IMR-90 (cell line): ENCODE data around the gene BRINP1. TPM values are rescaled to one million over a fixed set of nuclear protein-coding genes. Genes with fewer than 3 reads are reported as not detected.

Source experiments
- ATAC-seq: fragments of 200-7000 bp; cut with Tn5 transposase; 2 replicates; pipeline ENCODE4 v1.9.1; 2020; ENCODE audit warnings: low read depth, mild to moderate bottlenecking, moderate library complexity
- BruUV-seq: library from RNA; stranded (reverse); fragments of 400-500 nt; replicated peaks from 2 replicates; lab custom pipeline; 2021; lab: Mats Ljungman, UMichigan
- CTCF ChIA-PET: fragments of 300-600 bp; formaldehyde crosslinking; extraction: SDS; loops from one replicate; lab custom pipeline; 2021; ENCODE audit warnings: antibody characterized with exemption; lab: Yijun Ruan, JAX
- POLR2A ChIA-PET: fragments of 300-600 bp; sonication (Branson Sonifier 250); formaldehyde crosslinking; loops from one replicate; lab custom pipeline; 2022; ENCODE audit warnings: antibody characterized with exemption; ENCODE audit not compliant: unreplicated experiment; lab: Charles Lee
- DNase-seq: peaks from one replicate; pipeline ENCODE4 v3.0.0; 2013
- H2AFZ ChIP-seq: replicated peaks from 2 replicates; pipeline ENCODE3; 2013; ENCODE audit warnings: low read length, mild to moderate bottlenecking; ENCODE audit not compliant: poor library complexity
- H2AK5ac ChIP-seq: 2 replicates; pipeline ENCODE4 v1.6.1; 2013; ENCODE audit warnings: low read depth, low read length, inconsistent platforms
- H2AK9ac ChIP-seq: replicated peaks from 2 replicates; pipeline ENCODE3; 2013; ENCODE audit warnings: mild to moderate bottlenecking, low read depth, low read length, moderate library complexity; ENCODE audit not compliant: poor library complexity
- H2BK120ac ChIP-seq: 2 replicates; pipeline ENCODE4 v1.6.1; 2013; ENCODE audit warnings: low read depth, low read length, inconsistent platforms
- H2BK15ac ChIP-seq: 3 replicates; pipeline ENCODE4 v1.6.1; 2013; ENCODE audit warnings: low read depth, low read length, inconsistent platforms
- H2BK20ac ChIP-seq: 2 replicates; pipeline ENCODE4 v1.6.1; 2013; ENCODE audit warnings: low read depth, mild to moderate bottlenecking, inconsistent platforms, low read length, moderate library complexity
- H2BK5ac ChIP-seq: 2 replicates; pipeline ENCODE4 v1.6.1; 2013; ENCODE audit warnings: mild to moderate bottlenecking, low read depth, low read length, inconsistent platforms; ENCODE audit not compliant: poor library complexity, severe bottlenecking
- H3K14ac ChIP-seq: replicated peaks from 2 replicates; pipeline ENCODE4 v1.6.1; 2013; ENCODE audit warnings: low read depth, low read length, inconsistent platforms
- H3K18ac ChIP-seq: 2 replicates; pipeline ENCODE4 v1.6.1; 2013; ENCODE audit warnings: low read depth, low read length, control low read depth
- H3K23ac ChIP-seq: 2 replicates; pipeline ENCODE4 v1.6.1; 2013; ENCODE audit warnings: low read depth, low read length, inconsistent platforms
- H3K27ac ChIP-seq: 2 replicates; pipeline ENCODE4 v1.5.1; 2013; ENCODE audit warnings: mild to moderate bottlenecking, control low read depth, low read length; ENCODE audit not compliant: insufficient read depth
- H3K27me3 ChIP-seq: 2 replicates; pipeline ENCODE4 v1.6.1; 2013; ENCODE audit warnings: low read length; ENCODE audit not compliant: control insufficient read depth, insufficient read depth
- H3K36me3 ChIP-seq: 2 replicates; pipeline ENCODE4 v1.6.1; 2013; ENCODE audit warnings: low read length, mixed read lengths; ENCODE audit not compliant: control insufficient read depth, insufficient read depth
- H3K4ac ChIP-seq: 2 replicates; pipeline ENCODE4 v1.6.1; 2013; ENCODE audit warnings: low read depth, low read length, inconsistent platforms
- H3K4me1 ChIP-seq: 2 replicates; pipeline ENCODE4 v1.6.1; 2013; ENCODE audit warnings: low read length, mixed read lengths; ENCODE audit not compliant: control insufficient read depth, insufficient read depth
- H3K4me2 ChIP-seq: 2 replicates; pipeline ENCODE4 v1.6.1; 2013; ENCODE audit warnings: low read depth, mild to moderate bottlenecking, control low read depth, low read length, moderate library complexity
- H3K4me3 ChIP-seq: 2 replicates; pipeline ENCODE4 v1.5.1; 2013; ENCODE audit warnings: low read depth, mild to moderate bottlenecking, control low read depth, low read length, moderate library complexity; ENCODE audit not compliant: insufficient read depth
- H3K56ac ChIP-seq: 2 replicates; pipeline ENCODE4 v1.6.1; 2013; ENCODE audit warnings: low read length, inconsistent platforms; ENCODE audit not compliant: insufficient read depth; ENCODE audit errors: extremely low read depth
- H3K79me1 ChIP-seq, 2 experiments: 2 replicates each; pipeline ENCODE4 v1.6.1; 2013; ENCODE audit warnings: low read length in 2 of 2, inconsistent platforms in 1 of 2, low read depth in 1 of 2
- H3K9ac ChIP-seq: 2 replicates; pipeline ENCODE4 v1.6.1; 2013; ENCODE audit warnings: low read depth, low read length, control low read depth
- H3K9me1 ChIP-seq: 2 replicates; pipeline ENCODE4 v1.6.1; 2013; ENCODE audit warnings: low read length, inconsistent platforms; ENCODE audit not compliant: insufficient read depth
- H3K9me3 ChIP-seq: 2 replicates; pipeline ENCODE4 v1.6.1; 2013; ENCODE audit warnings: low read length; ENCODE audit not compliant: control insufficient read depth, insufficient read depth
- H4K20me1 ChIP-seq: 2 replicates; pipeline ENCODE4 v1.6.1; 2013; ENCODE audit warnings: low read length, inconsistent platforms; ENCODE audit not compliant: insufficient read depth
- H4K5ac ChIP-seq: 2 replicates; pipeline ENCODE4 v1.6.1; 2013; ENCODE audit warnings: mild to moderate bottlenecking, low read depth, low read length, control low read depth
- H4K8ac ChIP-seq, 2 experiments: 2 replicates each; pipeline ENCODE4 v1.6.1; 2013; ENCODE audit warnings: low read depth in 2 of 2, low read length in 2 of 2, control low read depth in 1 of 2, inconsistent platforms in 1 of 2
- H4K91ac ChIP-seq: 2 replicates; pipeline ENCODE4 v1.6.1; 2013; ENCODE audit warnings: low read depth, low read length, inconsistent platforms; ENCODE audit not compliant: insufficient read depth
- BHLHE40 ChIP-seq: fragments of 150-350 bp; IDR thresholded peaks from 2 replicates; pipeline ENCODE4 v1.6.1; 2016; ENCODE audit warnings: mild to moderate bottlenecking, low read depth, low read length
- CHD1 ChIP-seq: IDR thresholded peaks from 2 replicates; pipeline ENCODE4 v1.6.1; 2012; ENCODE audit warnings: low read depth, low read length, improper control_type of control experiment
- MAFK ChIP-seq: IDR thresholded peaks from 2 replicates; pipeline ENCODE4 v1.6.1; 2012; ENCODE audit warnings: low read depth, low read length, improper control_type of control experiment
- MXI1 ChIP-seq: IDR thresholded peaks from 2 replicates; pipeline ENCODE4 v1.6.1; 2012; ENCODE audit warnings: low read depth, mild to moderate bottlenecking, low read length, moderate library complexity, borderline replicate concordance
- POLR2A ChIP-seq: IDR thresholded peaks from 2 replicates; pipeline ENCODE4 v1.6.1; 2012; ENCODE audit warnings: mild to moderate bottlenecking, low read depth, low read length
- RAD21 ChIP-seq: IDR thresholded peaks from 2 replicates; pipeline ENCODE4 v1.6.1; 2012; ENCODE audit warnings: low read length, improper control_type of control experiment
- RCOR1 ChIP-seq: IDR thresholded peaks from 2 replicates; pipeline ENCODE4 v1.6.1; 2012; ENCODE audit warnings: mild to moderate bottlenecking, low read length, improper control_type of control experiment; ENCODE audit not compliant: insufficient replicate concordance
- WGBS, 2 experiments: methylation state at CpG; one replicate each; pipeline versions ENCODE4 v1.1.5 to v1.1.7; 2013; ENCODE audit warnings: missing lambda C conversion rate in 2 of 2; ENCODE audit not compliant: insufficient read length in 1 of 2; ENCODE audit errors: extremely low coverage in 2 of 2; 5-methylcytosine and 5-hydroxymethylcytosine counted together
- dilution Hi-C: fragments of 300-500 bp; cut with HindIII; formaldehyde crosslinking; loops from one replicate; pipeline ENCODE4 v1.14.3; 2018; ENCODE audit warnings: low sequenced_read_pairs; ENCODE audit not compliant: unreplicated experiment
- in situ Hi-C: fragments of 300-500 bp; cut with MboI; formaldehyde crosslinking; loops from 3 replicates; pipeline ENCODE4 v1.14.3; 2019; ENCODE audit warnings: low sequenced_read_pairs, inconsistent platforms, mixed read lengths
- intact Hi-C: fragments of 100-400 bp; cut with micrococcal nuclease; formaldehyde crosslinking; loops from 2 replicates; pipeline ENCODE4 v1.10.0; 2022
- polyA plus RNA-seq, 3 experiments: library from polyadenylated mRNA; depleted of rRNA; stranded (reverse); fragments of >200 nt; gene quantifications; 2 replicates each; pipeline ENCODE4 v1.2.3, GENCODE V29; 2012; ENCODE audit warnings: low replicate concordance in 1 of 3
- total RNA-seq: library from RNA; depleted of rRNA; stranded (reverse); fragments of >200 nt; gene quantifications from 2 replicates; pipeline ENCODE4 v1.2.3, GENCODE V29; 2012
- TF ChIP-seq, protein P1 (sequence below): conservative IDR thresholded peaks from 2 replicates; pipeline ENCODE4 v1.5.1; 2012; ENCODE audit warnings: mild to moderate bottlenecking, low read depth, low read length, improper control_type of control experiment

BRINP1 gene
- total and polyA plus RNA-seq, 2 of the 4 experiments (the other 2 are of a cell fraction) = under 0.01 TPM; not detected in 1

DNA sequence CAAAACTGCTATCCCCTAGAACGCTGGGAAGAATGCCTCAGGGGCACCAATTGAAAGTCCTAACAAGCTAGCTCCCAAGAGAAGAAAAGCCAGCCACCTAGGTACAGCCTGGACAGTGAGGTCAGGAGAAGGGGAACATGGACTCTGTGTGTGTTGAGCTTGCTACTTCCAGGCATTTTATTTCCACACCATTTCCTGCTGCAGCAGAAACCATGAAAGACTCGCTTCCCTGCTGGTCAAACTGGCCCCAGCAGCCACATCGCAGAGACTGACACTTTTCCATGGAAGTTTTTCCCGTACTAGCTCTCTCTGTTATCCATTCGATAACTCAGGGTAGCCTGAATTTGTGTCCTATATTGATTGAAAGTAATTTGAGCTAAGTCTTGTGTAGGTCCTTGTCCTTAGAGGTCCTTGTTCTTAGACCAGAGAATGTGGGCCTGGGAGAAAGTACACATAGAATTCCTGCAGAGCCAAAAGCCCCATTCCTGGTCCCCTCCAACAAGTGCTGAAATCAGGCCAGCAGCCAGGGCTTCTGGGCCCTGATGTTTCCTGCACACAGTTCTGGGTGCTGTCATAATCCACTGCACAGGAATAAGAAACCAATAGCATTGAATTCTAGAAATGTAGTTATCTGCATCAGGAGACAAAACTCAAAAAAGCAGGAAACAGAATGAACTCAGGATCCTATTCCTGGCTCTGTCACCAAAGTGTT, 96.6 kb downstream of the BRINP1 start:
- Histone ChIP-seq H3K9ac (no peak overlapping the region), H3K9me3 (peaks cover 9% of the 10 kb centered on the region), H3K14ac (no peak overlapping the region), H3K4me2 (no peak overlapping the region), H3K18ac (no peak overlapping the region), H2BK5ac (no peak overlapping the region), H2BK20ac (no peak overlapping the region), H2AK9ac (no peak overlapping the region), H2AFZ (no peak overlapping the region), H3K4me3 (no peak overlapping the region), H2BK120ac (no peak overlapping the region), H3K27ac (no peak overlapping the region), H3K9me1 (no peaks in the 10 kb centered on the region), H2BK15ac (no peak overlapping the region), H3K79me1 (no peaks in the 10 kb centered on the region), H4K91ac (no peak overlapping the region), H3K56ac (no peak overlapping the region), H3K36me3 (no peaks in the 10 kb centered on the region), H3K4me1 (no peaks in the 10 kb centered on the region), H3K27me3 (no peaks in the 10 kb centered on the region), H3K4ac (no peak overlapping the region), H4K5ac (no peak overlapping the region), H4K20me1 (no peaks in the 10 kb centered on the region), H4K8ac (no peak overlapping the region), H2AK5ac (no peak overlapping the region), H3K23ac (no peak overlapping the region)
- no TSS peak for BruUV-seq
- intact Hi-C loops (no loop called here), dilution Hi-C loops (no loop called here), in situ Hi-C loops (no loop called here)
- DNase-seq (no peak), ATAC-seq (no peak)
- ChIA-PET POLR2A (no interaction called here), CTCF (interaction anchor here (0.6 kb wide), 1 partner anchor 1465 kb away, joined by 3 read pairs; no protein-coding TSS in a partner anchor)
- WGBS, 2 experiments = 0% methylated on average over 1 of the region's 5 CpGs; no CpG with 5 or more reads in 1 of the 2 experiments
- TF ChIP-seq CHD1 = no peak
- no peak for TF ChIP-seq RAD21
- TF ChIP-seq, protein P1, sequence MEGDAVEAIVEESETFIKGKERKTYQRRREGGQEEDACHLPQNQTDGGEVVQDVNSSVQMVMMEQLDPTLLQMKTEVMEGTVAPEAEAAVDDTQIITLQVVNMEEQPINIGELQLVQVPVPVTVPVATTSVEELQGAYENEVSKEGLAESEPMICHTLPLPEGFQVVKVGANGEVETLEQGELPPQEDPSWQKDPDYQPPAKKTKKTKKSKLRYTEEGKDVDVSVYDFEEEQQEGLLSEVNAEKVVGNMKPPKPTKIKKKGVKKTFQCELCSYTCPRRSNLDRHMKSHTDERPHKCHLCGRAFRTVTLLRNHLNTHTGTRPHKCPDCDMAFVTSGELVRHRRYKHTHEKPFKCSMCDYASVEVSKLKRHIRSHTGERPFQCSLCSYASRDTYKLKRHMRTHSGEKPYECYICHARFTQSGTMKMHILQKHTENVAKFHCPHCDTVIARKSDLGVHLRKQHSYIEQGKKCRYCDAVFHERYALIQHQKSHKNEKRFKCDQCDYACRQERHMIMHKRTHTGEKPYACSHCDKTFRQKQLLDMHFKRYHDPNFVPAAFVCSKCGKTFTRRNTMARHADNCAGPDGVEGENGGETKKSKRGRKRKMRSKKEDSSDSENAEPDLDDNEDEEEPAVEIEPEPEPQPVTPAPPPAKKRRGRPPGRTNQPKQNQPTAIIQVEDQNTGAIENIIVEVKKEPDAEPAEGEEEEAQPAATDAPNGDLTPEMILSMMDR = no peak
- no peak for TF ChIP-seq RCOR1
- no peak for TF ChIP-seq MXI1
- TF ChIP-seq MAFK = no peak
- no peak for TF ChIP-seq POLR2A
- TF ChIP-seq BHLHE40 = no peak
